Activated T-cell treated with anti-CD3 and anti-CD28 coated beads for 24 hours (primary cell): ENCODE results near the gene DUOXA2.
"Not testable (repeated sequence)": the region's sequence is repeated elsewhere in the genome, so short reads cannot be mapped to it uniquely, and the experiment has no call there.

Experiments
- DNase-seq: peaks from one replicate; pipeline ENCODE4 v3.0.0-alpha.2; 2020; ENCODE audit warnings: low read depth

Gene DUOXA2

GRCh38 chr15:45095661-45096060 lies 18.5 kb upstream of the DUOXA2 start:
- no peak for DNase-seq

DNA sequence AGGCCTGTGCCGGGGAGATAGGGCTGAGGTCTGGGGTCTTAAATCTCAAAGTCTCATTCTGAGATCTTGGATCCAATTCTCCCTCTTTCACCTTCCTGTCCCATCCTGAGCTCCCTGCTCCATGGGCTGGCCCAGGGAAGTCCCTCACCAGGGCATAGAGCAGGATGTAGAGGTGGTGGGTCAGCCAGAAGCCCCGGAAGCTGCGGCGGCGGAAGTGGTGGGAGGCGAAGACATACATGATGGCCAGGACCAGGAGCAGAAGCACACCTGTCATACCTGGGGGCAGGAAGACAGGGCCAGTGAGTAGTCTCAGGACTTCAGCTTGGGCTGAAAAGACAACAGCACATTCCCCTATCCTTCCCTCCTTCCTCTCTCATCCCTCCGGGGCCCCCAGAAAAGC lies 16.7 kb upstream of the DUOXA2 start:
- no peak for DNase-seq

DNA sequence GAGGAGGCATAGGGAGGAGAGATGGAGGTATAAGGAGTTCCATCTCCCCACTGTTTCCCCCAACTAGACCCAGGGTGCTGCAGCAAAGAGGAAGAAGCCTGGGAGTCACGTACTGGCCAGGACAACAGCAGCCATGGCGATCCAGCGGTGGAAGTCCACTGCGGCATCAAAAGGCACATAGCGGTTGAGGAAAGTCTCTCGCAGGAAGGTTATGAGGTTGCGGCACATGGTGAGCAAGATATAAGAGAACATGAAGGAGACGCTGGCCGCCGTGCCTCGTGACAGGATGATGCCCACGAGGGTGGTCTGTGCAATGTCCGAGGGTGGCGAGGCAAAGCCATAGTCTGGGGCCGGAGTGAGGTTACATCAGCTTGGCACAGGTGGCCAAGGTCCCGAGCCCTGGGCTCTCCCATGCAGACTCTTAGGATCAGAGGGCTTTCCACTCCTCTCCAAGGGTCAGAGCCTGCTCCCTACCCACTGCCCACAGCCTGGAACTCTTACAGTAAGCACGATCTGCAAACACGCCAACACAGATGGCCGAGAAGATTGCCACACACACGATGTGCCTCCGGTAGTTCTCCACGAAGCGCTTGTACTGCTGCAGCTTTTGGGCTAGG lies 14.5 kb upstream of the DUOXA2 start:
- DNase-seq: no peak

DNA sequence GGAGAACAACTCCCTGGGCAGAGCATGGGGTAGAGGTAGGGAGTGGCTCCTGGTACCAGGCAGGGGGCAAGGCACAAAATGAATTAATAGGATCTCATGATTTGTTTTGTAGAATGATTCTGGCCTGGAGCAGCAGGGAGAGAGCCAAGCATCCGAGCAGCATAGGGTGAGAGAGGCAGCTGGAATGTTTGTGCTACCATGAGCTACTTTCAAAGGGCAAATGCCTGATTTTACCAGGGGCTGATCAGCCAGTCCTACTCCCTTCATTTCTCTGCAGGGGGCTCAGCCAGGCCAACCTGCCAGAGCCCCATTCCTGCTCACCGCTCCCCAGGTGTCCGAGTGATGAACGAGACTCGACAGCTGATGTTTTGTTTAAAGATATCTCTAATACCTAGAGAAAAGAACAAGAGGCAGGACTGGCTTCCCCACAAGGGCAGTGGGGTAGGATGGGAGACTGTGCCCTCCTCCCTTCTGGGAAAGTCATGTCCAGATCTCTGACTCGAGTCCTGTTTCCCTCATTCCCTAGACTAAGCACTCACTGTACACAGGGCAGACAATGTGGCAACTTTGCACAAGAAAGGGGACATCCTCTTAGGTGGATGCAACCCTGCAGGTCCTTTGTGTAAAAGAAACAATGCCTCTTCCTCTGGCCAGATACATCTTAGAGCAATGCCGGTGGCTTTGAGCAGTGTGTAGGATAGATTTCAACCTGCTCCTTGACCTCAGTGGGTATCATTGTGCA lies 13.1 kb upstream of the DUOXA2 start:
- DNase-seq: no peak

GRCh38 chr15:45101749-45102148 lies 12.4 kb upstream of the DUOXA2 start:
- no peak for DNase-seq

DNA sequence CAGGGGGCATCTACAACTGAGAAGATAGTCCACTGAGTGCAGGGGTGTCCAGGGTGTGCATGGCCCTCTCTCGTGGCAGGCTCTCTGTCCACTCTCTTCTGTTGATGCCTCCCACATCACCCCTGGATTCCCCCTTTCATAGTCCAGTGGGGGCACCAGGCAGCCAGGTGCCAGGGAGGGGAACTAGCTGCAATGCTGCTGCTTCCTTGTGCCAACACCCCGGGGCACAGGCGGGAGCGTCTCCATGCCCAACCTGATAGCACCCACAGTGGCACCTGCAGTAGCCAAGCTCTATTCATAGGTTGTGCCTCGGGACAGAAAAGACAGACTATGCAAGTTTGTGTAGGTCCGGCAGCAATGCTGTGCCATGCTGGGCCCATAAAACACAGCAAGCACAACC lies 11.9 kb upstream of the DUOXA2 start:
- DNase-seq: no peak

- DNase-seq: not testable (repeated sequence)
These were observed 10.0 kb upstream of the DUOXA2 start for GRCh38 chr15:45104170-45104569.

- no peak for DNase-seq
These were observed 8.5 kb upstream of the DUOXA2 start for GRCh38 chr15:45105586-45105985.

GRCh38 chr15:45106002-45106790 lies 7.9 kb upstream of the DUOXA2 start:
- no peak for DNase-seq

GRCh38 chr15:45107941-45108630 lies 6.0 kb upstream of the DUOXA2 start:
- no peak for DNase-seq

GRCh38 chr15:45110256-45110820 lies 3.8 kb upstream of the DUOXA2 start:
- no peak for DNase-seq

DNA sequence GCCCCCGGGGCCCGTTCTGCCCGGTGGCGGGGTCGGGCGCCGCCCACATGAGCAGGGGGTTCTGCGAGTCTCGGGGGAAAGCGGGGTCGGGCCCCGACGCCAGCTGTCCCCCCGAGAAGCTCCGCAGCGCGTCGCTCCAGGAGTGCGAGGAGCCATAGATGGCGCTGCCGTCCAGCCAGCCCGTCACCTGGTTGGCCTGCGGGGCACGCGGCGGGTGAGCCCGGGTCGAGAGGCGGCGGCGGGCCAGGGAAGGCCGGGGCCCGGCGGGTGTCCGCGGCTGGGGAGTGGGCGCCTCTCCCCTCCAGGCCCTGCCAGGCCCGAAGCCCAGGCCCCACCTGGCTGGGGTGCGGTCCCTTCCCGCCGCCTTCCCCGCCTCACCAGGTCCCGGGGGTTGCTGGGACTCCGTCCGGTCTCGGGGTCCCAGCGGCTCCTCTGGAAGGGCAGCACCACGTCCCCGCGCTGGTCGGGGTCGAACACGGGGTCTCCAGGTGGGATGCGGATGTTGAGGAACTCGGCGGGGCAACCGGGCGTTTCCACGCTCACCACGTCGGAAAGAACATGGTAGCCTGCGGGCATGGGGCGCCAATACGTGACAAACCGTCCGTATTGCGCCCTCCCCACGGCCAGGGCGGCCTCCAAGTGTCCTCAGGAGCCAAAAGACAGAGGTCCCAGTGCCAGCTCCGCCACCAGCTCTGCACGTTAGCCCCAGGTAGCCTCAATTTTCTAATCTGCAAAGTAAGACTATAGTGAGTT lies 2.6 kb upstream of the DUOXA2 start:
- DNase-seq: no peak

DNA sequence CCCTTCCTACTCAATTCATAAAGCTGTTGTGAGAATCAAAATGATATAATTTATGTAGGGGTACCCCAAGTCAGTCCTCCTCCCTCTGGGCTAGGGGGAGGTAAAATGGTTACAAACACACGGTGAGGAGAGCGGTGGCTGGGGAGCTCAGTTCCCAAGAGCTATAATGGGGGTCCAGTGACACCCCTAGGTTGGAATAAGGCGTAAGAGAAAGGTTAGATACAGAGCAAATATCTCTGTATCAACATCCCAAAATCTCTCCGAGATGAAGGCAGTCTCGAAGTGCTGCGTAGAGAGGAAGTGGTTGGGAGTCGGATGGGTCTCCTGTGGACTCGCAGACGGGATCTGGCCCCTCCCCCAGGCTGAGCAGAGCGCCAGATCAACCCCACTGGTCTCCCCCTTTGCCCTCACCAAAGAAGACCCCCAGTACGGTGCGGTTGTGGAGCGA lies 2.0 kb upstream of the DUOXA2 start:
- DNase-seq: no peak

DNA sequence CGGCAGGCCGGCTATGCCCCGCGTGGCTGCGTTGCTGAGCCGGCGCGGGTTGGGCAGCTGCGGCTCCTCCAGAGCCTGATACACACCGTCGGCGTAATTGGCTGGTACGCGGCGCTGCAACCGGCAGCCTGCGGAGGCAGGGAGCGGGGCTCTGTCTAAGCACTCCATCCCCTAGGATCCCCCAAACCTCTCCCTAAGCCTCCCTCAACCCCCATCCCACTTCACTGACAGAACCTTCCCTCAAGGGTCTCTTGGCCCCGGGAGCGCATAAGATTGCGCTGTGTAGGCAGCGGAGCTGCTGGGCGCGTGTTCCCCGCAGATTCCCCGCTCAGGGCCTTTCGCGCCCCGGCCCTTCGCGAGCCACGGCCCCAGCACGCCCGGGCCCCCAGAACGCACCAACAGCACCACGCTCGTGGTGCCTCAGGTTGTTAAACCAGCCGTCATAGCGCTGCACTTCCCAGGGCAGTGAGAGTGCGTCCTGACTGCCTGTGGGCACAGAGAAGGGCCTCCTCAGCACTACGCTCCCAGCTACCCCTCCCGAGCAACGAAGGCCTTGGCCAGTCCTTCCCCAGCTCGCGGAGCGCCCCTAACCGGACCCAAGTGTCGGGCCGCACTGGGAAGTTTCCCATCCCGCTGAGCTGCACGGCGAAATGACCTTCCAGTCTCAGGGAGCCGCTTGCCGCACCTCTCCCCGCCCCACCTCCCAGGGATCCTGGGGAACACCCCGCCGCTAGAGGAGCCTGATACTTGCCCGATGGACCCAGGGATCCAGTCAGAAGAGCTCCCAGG lies 1.3 kb upstream of the DUOXA2 start:
- DNase-seq: no peak

DNA sequence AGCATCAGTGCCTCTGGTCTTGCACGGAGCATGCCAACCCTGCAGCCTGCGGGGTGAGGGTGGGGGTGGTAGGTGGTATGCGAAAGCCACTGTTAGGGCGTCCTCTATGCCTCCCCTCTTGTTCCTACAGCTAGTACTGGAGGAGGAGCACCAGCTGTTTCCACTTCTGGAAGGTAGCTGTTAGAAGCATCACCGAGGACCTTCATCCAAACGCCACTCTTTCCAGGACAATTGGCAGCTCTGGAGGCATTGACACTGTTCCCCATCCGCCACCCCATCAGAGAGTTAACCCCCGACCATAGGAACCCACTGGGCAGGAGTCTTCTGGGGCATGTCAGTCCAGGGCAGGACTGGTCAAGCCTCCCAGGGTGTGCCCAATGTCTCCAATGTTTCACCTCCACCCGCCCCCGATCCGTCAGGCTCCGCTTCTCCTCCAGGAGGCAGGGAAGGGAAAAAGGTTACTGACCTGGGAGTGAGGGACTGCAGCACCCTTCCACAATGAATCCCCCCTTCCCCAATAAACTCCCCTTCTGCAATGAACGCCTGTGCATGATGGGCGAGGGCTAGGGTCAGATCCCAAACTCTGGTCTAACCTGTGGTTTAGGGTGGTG lies 641 bp upstream of the DUOXA2 start:
- DNase-seq: no peak

- no peak for DNase-seq
These were observed 592 bp downstream of the DUOXA2 start for GRCh38 chr15:45114751-45115085.

DNA sequence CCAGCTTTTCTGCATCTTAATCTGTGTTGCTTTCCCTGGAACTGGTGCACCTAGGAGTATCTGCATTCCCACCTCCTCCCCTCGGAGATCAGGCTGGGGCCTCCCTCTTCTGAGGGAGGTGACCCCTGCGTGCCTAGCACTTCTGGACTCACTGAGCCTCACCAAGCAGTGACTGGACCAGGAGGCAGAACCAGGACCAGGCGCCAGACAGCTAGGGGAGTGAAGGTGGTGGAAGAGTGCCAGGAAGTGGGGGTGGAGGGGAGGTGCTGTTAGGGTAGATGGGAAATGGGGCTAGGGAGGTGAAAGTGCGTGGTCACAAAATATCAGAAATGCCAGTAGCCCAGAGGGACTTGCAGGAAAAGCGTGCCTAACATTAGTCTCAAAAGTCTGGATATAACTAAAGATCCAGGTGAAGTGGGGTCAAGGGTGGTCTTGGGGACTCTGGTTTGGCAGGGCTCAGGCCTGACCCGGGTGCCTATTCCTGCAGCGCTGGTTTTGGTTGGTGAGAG lies 1.2 kb downstream of the DUOXA2 start:
- no peak for DNase-seq

DNA sequence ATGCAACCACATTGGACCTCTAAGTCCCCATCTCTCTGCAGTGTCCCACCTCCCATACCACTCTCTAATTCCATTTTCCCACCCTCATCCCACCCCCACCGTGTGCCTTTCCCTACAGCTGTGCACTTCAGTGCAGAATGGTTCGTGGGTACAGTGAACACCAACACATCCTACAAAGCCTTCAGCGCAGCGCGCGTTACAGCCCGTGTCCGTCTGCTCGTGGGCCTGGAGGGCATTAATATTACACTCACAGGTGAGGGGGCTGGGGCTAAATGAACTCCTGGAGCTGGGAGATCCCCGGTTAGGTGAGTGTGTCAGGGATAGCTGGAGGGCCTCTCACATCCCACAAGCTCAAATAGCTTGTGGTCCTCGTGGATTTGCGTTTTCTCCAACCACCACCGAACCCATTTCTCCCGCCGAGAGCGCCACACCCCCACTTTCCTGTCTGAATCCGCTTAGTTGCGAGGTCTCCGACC lies 1.9 kb downstream of the DUOXA2 start:
- no peak for DNase-seq

GRCh38 chr15:45116482-45117307 lies 2.6 kb downstream of the DUOXA2 start:
- DNase-seq: no peak
